HG03521 (cell line): Measurements from ENCODE around the gene LMX1B.
"Not testable (repeated sequence)": the region's sequence is repeated elsewhere in the genome, so short reads cannot be mapped to it uniquely, and the experiment has no call there.

Experiments
- ATAC-seq: cut with Tn5 transposase; IDR thresholded peaks from one replicate; pipeline ENCODE4 v1.9.1; 2021; ENCODE audit warnings: mild to moderate bottlenecking, moderate library complexity; ENCODE audit not compliant: unreplicated experiment

The LMX1B gene

GRCh38 chr9:126613651-126614050 lies at the start of gene LMX1B:
TSS of gene LMX1B (plus strand) at chr9:126613928. CDS start at chr9:126614450, 522 bp downstream.
- no peak for ATAC-seq

DNA sequence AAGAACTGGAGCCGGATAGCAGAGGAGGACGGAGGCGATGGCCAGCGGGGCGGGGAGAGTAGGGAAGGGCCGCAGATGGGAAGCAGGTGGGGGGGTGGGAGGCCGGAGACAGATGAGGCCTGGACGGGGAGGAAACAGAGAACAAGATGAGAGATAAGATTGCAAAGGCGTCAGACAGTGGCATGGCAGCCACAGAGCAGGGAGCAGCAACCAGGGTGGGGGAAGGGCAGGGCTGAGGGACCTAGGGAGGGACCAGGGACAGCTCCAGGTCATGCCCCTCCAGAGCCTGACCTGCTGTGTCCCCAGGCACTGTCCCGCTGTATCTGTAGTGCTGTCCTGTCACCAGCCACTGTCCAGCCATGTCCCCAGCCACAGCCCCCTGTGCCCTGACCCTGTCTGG lies 49.6 kb upstream of the LMX1B start:
- ATAC-seq, result no peak

- ATAC-seq, result no peak
Observed at GRCh38 chr9:126564716-126565115, 49.0 kb upstream of the LMX1B start.

- ATAC-seq, result no peak
Observed at GRCh38 chr9:126565336-126566128, 48.2 kb upstream of the LMX1B start.

DNA sequence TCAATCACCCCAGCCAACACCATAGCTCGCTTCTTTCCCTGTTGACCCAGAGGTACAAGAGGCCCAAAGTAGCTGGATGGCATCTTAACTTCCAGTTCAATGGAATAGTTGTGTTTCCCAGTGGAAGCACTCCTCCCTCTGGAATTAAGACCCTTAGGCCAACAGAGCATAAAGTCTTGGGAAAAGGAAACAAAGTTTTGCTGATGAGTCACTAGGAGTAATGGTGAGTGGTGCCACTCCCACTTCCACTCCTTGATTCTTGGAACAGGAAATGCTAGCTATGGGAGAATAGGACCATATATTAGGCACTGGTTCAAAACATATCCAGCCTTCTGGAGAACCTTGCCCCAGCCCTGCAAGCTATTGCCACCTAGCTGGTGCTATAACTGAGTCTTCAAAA lies 44.7 kb upstream of the LMX1B start:
- ATAC-seq, result no peak

GRCh38 chr9:126578029-126578428 lies 35.7 kb upstream of the LMX1B start:
- no peak for ATAC-seq

- ATAC-seq, result not testable (repeated sequence)
Observed at GRCh38 chr9:126580319-126580718, 33.4 kb upstream of the LMX1B start.

DNA sequence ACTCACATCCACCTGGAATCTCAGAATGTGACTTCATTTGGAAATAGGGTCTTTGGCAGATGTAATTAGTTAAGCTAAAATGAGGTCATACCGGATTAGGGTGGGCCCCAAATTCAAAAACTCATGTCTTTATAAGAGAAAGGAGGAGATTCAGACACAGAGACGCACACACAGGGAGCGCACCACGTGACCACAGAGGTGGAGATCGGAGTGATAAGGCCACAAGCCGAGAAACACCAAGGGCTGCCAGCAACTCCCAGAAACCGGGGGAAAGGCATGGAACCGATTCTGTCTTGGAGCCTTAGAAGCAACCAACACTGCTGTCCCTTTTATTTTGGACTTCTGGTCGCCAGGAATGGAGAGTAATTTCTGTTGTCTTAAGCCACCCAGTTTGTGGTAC lies 31.8 kb upstream of the LMX1B start:
- no peak for ATAC-seq

GRCh38 chr9:126582427-126582826 lies 31.3 kb upstream of the LMX1B start:
- no peak for ATAC-seq

- ATAC-seq, result no peak
Observed at GRCh38 chr9:126583144-126583760, 30.5 kb upstream of the LMX1B start.

- no peak for ATAC-seq
Observed at GRCh38 chr9:126584611-126585010, 29.1 kb upstream of the LMX1B start.

DNA sequence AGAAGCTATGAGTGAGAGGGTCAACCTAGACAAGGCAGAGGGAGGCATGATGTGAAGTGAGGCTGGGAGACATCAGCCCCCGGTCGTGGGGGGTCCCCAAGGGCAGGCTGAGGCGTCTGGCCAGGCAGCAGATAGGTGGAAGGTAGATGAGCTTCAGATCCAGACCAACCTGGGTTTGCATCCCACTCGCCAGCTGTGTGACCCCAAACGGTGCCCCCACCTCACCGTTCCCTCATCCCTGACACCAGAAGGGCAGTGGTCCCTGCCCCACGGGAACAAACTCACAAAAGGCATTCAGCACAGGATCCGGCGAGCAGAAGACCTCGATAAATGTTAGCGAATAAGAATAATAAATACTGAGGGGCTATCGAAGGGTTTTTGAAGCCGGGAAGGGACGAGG lies 27.5 kb upstream of the LMX1B start:
- ATAC-seq, result no peak

GRCh38 chr9:126587187-126588185 lies 26.2 kb upstream of the LMX1B start:
- no peak for ATAC-seq

DNA sequence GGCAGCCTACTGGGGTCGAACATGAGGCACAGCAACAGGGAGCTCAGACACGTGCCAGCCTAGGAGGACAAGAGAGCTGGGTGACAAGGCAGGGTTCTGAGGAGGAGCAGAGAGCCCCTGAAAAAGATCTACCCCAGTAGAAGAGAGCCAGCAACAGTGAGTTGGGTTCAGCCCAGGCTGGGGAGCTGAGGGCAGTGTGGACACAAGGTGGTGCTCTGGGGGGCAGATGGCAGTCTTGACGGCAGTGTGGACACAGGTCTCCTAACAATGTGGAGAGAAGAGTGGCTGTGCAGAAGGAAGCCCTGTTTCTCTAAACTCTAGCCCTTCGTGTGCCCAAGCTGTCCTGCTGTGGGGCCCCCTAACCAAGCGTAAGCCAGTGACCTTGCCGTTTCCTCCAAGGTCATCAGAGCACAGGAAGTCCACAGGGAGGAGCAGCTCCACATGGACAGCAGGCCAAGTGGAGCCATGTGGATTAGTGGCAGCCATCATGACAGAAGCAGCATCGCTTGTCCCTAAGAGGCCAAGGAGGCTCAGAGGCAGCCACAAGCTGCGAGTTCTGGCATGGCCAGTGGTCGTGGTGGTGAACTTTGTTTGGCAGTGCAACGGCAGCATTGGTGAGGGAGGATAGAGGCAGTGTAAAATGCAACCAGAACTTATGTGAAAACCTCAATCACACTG lies 25.1 kb upstream of the LMX1B start:
- ATAC-seq, result no peak

- no peak for ATAC-seq
Observed at GRCh38 chr9:126589349-126589748, 24.4 kb upstream of the LMX1B start.

DNA sequence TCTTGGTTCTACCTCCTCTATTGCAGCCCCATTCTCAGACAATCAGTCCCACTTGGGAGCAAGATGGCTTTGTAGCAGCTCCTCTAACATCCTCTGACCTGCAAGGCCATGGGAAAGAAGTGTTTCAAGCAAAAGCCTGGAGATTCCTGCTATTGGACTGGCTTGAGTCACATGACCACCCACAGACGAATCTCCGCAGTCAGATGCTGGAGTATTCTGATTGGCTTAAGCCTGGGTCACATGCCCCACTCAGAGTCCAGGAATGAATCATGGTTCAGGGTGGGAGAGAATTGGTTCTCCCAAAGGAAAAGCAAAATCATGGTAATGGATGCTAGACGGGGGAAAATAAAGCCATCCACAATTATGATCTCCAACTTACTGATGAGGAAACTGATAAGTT lies 22.6 kb upstream of the LMX1B start:
- ATAC-seq, result no peak

DNA sequence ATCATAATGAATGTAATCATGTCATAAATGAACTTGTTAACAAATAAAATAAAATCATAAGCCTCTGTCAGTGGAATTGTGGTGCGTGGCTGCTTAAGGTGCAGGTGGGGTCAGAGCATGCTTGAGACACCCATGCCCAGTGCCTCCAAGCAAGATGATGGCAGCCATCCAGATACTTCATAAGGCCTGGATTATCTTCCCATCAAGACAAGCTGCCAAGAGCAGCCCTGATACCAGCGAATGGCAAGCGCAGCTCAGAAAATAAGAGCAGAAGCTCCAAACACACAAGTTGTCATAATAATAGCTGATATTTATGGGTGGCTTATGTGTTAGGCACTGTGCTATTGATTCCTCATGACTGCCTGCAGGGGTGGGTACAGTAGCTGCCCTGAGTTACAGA lies 21.8 kb upstream of the LMX1B start:
- no peak for ATAC-seq

DNA sequence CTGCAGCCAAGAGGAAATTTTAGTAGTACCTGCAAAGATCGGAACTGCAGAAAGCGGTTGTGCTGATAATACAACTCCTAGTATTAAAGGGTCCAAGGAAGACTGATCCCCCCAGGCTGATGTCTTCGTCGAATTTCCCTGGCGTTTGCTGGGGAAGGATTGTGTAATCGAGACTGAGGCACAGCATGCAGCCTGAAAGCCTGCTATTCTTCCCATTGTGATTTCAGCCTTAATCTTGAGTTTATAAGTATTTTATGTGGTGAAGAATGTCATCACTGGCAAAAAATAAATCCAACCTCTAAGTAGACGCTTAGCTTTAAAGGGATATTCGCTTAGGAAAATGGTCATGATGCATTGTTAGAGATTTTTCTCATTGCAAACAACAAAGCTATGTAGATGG lies 21.3 kb upstream of the LMX1B start:
- ATAC-seq, result no peak

DNA sequence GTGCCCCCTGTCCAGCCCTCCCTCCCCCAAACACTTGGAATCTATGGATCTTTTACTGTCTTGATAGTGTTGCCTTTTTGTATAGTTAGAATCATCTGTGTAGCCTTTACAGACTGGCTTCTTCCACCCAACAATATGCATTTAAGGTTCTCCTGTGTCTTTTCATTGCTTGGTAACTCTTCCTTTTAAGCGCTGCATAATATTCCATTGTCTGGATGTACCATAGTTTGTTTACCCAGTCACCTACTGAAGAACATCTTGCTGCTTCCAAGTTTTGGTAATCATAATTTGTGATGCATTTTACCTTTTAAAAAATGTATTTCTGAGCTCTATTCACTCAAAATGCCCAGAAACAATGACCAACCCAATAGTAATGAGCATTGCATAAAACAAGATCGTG lies 17.7 kb upstream of the LMX1B start:
- no peak for ATAC-seq

DNA sequence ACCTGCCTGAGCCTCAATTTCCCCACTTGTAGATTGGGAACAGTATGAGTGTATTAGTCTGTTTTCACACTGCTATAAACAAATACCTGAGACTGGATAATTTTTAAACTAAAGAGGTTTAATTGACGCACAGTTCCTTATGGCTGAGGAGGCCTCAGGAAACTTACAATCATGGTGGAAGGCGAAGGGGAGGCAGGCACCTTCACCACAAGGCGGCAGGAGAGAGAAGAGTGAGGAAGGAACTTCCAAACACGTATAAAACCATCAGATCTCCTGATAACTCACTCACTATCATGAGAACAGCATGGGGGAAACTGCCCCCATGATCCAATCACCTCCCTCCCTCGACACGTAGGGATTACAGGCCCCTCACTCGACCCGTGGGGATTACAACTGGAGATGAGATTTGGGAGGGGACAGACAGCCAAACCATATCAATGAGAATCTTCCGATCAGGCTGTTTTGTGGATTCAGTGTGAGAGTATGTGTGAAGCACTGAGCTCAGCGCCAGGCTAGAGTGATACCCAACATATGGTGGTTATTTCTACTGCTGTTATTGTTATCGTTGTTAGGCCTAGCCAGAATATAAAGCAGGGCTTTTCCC lies 14.6 kb upstream of the LMX1B start:
- ATAC-seq, result no peak
